HCT116 (cell line): ENCODE measurements around the gene SOD1. TPM values are rescaled to one million over a fixed set of nuclear protein-coding genes. Genes with fewer than 3 reads are reported as not detected.

ENCODE experiments used
- ATAC-seq: fragments of 200-7000 bp; cut with Tn5 transposase; 2 replicates; pipeline ENCODE4 v1.9.1; 2020; ENCODE audit warnings: mild to moderate bottlenecking, moderate library complexity
- BruUV-seq: library from RNA; stranded (reverse); fragments of 400-500 nt; replicated peaks from 2 replicates; lab custom pipeline; 2021; lab: Mats Ljungman, UMichigan
- CTCF ChIA-PET: fragments of 300-600 bp; sonication (Branson Sonifier 250); formaldehyde crosslinking; loops from one replicate; lab custom pipeline; 2021; ENCODE audit warnings: antibody characterized with exemption; lab: Charles Lee
- POLR2A ChIA-PET: fragments of 300-600, 350-600 bp; sonication (Branson Sonifier 250); formaldehyde crosslinking; loops from one replicate; lab custom pipeline; 2021; ENCODE audit warnings: antibody characterized with exemption; lab: Charles Lee
- RAD21 ChIA-PET, 2 experiments: fragments of 300-600 bp; sonication (Branson Sonifier 250); formaldehyde crosslinking; loops; one replicate each; lab custom pipeline; 2023; ENCODE audit warnings: low total read pairs in 2 of 2; ENCODE audit not compliant: uncharacterized antibody in 2 of 2, unreplicated experiment in 2 of 2, low non-redundant PET in 1 of 2; lab: Charles Lee
- DNase-seq: peaks from one replicate; pipeline ENCODE4 v3.0.0-alpha.2; 2010; ENCODE audit warnings: low read depth, low spot score
- H2AFZ ChIP-seq: fragments of 200-600 bp; shearing (Covaris generic), sonication (generic); 2 replicates; pipeline ENCODE4 v1.6.1; 2017; ENCODE audit warnings: low read depth, mixed run types, mixed read lengths, antibody characterized with exemption, low read length; ENCODE audit not compliant: poor library complexity, severe bottlenecking
- H3K27ac ChIP-seq: 2 replicates; pipeline ENCODE4 v1.5.1; 2012; ENCODE audit warnings: low read depth, low read length
- H3K27me3 ChIP-seq: fragments of 200-600 bp; sonication (generic); 2 replicates; pipeline ENCODE4 v1.6.1; 2016; ENCODE audit warnings: mixed run types, low read length, mixed read lengths; ENCODE audit not compliant: insufficient read depth
- H3K36me3 ChIP-seq, 2 experiments: fragments of 200-500 bp in 1 of 2; fragments of 200-600 bp in 1 of 2; sonication (Bioruptor generic) in 1 of 2; sonication (generic) in 1 of 2; 2 replicates each; pipeline versions ENCODE4 v1.5.1 to v1.6.1; 2014 to 2016; ENCODE audit warnings: low read length in 2 of 2, inconsistent platforms in 1 of 2, mixed read lengths in 1 of 2, mixed run types in 1 of 2; ENCODE audit not compliant: insufficient read depth in 2 of 2, control insufficient read depth in 1 of 2
- H3K4me1 ChIP-seq, 2 experiments: fragments of 200-600 bp in 1 of 2; sonication (generic) in 1 of 2; 2 replicates each; pipeline versions ENCODE4 v1.5.1 to v1.6.1; 2012 to 2017; ENCODE audit warnings: low read length in 2 of 2, inconsistent platforms in 1 of 2, mild to moderate bottlenecking in 1 of 2, mixed read lengths in 1 of 2, mixed run types in 1 of 2, moderate library complexity in 1 of 2; ENCODE audit not compliant: insufficient read depth in 2 of 2, control insufficient read depth in 1 of 2
- H3K4me2 ChIP-seq: fragments of 200-600 bp; sonication (generic); 2 replicates; pipeline ENCODE4 v1.6.1; 2017; ENCODE audit warnings: mixed run types, low read length, mixed read lengths
- H3K4me3 ChIP-seq, 2 experiments: fragments of 200-600 bp in 1 of 2; sonication (generic) in 1 of 2; replicated peaks in 1 of 2; 2 replicates each; pipeline ENCODE4 v1.5.1; 2011 to 2016; ENCODE audit warnings: low read length in 2 of 2, control low read depth in 1 of 2, low read depth in 1 of 2, mild to moderate bottlenecking in 1 of 2, mixed read lengths in 1 of 2, mixed run types in 1 of 2
- H3K79me2 ChIP-seq: fragments of 200-600 bp; sonication (generic); 2 replicates; pipeline ENCODE4 v1.6.1; 2017; ENCODE audit warnings: mild to moderate bottlenecking, mixed run types, low read length, moderate library complexity, mixed read lengths; ENCODE audit not compliant: insufficient read depth
- H3K9ac ChIP-seq: fragments of 200-600 bp; sonication (generic); 2 replicates; pipeline ENCODE4 v1.6.1; 2016; ENCODE audit warnings: low read length, mixed read lengths
- H3K9me2 ChIP-seq: fragments of 200-600 bp; sonication (generic), shearing (Covaris generic); 2 replicates; pipeline ENCODE4 v1.6.1; 2017; ENCODE audit warnings: mixed run types, mild to moderate bottlenecking, moderate library complexity; ENCODE audit not compliant: insufficient read depth
- H3K9me3 ChIP-seq, 2 experiments: fragments of 200-500 bp in 1 of 2; fragments of 200-600 bp in 1 of 2; sonication (Bioruptor generic) in 1 of 2; sonication (generic) in 1 of 2; 2 replicates each; pipeline ENCODE4 v1.6.1; 2014 to 2017; ENCODE audit warnings: low read length in 2 of 2, mixed read lengths in 2 of 2, inconsistent platforms in 1 of 2, low read depth in 1 of 2, mild to moderate bottlenecking in 1 of 2, mixed run types in 1 of 2, moderate library complexity in 1 of 2; ENCODE audit not compliant: control insufficient read depth in 1 of 2, insufficient read depth in 1 of 2
- H4K20me1 ChIP-seq: fragments of 200-600 bp; sonication (generic), shearing (Covaris generic); 2 replicates; pipeline ENCODE4 v1.6.1; 2017; ENCODE audit warnings: mixed run types, mild to moderate bottlenecking, moderate library complexity; ENCODE audit not compliant: insufficient read depth
- CBX3 ChIP-seq: IDR thresholded peaks from 2 replicates; pipeline ENCODE4 v1.6.1; 2012; ENCODE audit warnings: low read depth
- CEBPB ChIP-seq: IDR thresholded peaks from 2 replicates; pipeline ENCODE4 v1.6.1; 2012; ENCODE audit warnings: low read depth
- ELF1 ChIP-seq: IDR thresholded peaks from 2 replicates; pipeline ENCODE4 v1.6.1; 2012; ENCODE audit warnings: low read depth, borderline replicate concordance
- EZH2phosphoT487 ChIP-seq: fragments of 200-600 bp; IDR thresholded peaks from 2 replicates; pipeline ENCODE4 v1.6.1; 2018; ENCODE audit warnings: antibody characterized with exemption, borderline replicate concordance
- FOSL1 ChIP-seq: IDR thresholded peaks from 2 replicates; pipeline ENCODE4 v1.6.1; 2012; ENCODE audit warnings: low read depth
- MAX ChIP-seq: IDR thresholded peaks from 2 replicates; pipeline ENCODE4 v1.6.1; 2012
- POLR2A ChIP-seq: IDR thresholded peaks from 2 replicates; pipeline ENCODE4 v1.7.0; 2011; ENCODE audit warnings: borderline replicate concordance; ENCODE audit not compliant: insufficient read depth, insufficient read length; ENCODE audit errors: extremely low read depth
- POLR2AphosphoS5 ChIP-seq: IDR thresholded peaks from 2 replicates; pipeline ENCODE4 v1.6.1; 2011; ENCODE audit warnings: mild to moderate bottlenecking, low read depth, low read length, moderate library complexity
- RAD21 ChIP-seq: IDR thresholded peaks from 2 replicates; pipeline ENCODE4 v1.6.1; 2012; ENCODE audit warnings: low read depth, mild to moderate bottlenecking
- SIN3A ChIP-seq: IDR thresholded peaks from 2 replicates; pipeline ENCODE4 v1.6.1; 2012; ENCODE audit warnings: low read depth
- SP1 ChIP-seq: IDR thresholded peaks from 2 replicates; pipeline ENCODE4 v1.6.1; 2012; ENCODE audit warnings: low read depth
- SRF ChIP-seq: IDR thresholded peaks from 2 replicates; pipeline ENCODE4 v1.6.1; 2012; ENCODE audit warnings: low read depth
- TCF7L2 ChIP-seq: IDR thresholded peaks from 2 replicates; pipeline ENCODE4 v1.7.0; 2011; ENCODE audit warnings: borderline replicate concordance, inconsistent platforms; ENCODE audit not compliant: insufficient read depth, insufficient read length; ENCODE audit errors: extremely low read depth
- intact Hi-C: fragments of 100-400 bp; cut with micrococcal nuclease; formaldehyde crosslinking; loops from 2 replicates; pipeline ENCODE4 v1.10.0; 2022
- total RNA-seq: library from RNA; stranded (reverse); gene quantifications from one replicate; pipeline ENCODE4 v1.2.1, GENCODE V29; 2021; ENCODE audit not compliant: unreplicated experiment
- TF ChIP-seq, protein P1 (sequence below), 3 experiments: fragments of 200-600 bp in 1 of 3; sonication (generic) in 1 of 3; IDR thresholded peaks in 2 of 3; conservative IDR thresholded peaks in 1 of 3; 2 replicates each; pipeline ENCODE4 v1.5.1; 2012 to 2017; ENCODE audit warnings: low read depth in 2 of 3, low read length in 2 of 3, antibody characterized with exemption in 1 of 3, borderline replicate concordance in 1 of 3, control low read depth in 1 of 3, mild to moderate bottlenecking in 1 of 3, mixed read lengths in 1 of 3, mixed run types in 1 of 3, moderate library complexity in 1 of 3; ENCODE audit not compliant: insufficient read depth in 1 of 3
- TF ChIP-seq, protein P2 (sequence below): IDR thresholded peaks from 2 replicates; pipeline ENCODE4 v1.6.1; 2012; ENCODE audit warnings: low read depth
- TF ChIP-seq, protein P3 (sequence below): IDR thresholded peaks from 2 replicates; pipeline ENCODE4 v1.6.1; 2012

SOD1 gene
- total RNA-seq, 1 experiment from 2014 or later: 419 TPM

GRCh38 chr21:31710586-31710985 is 51.1 kb downstream of the SOD1 start:
- TF ChIP-seq EZH2phosphoT487 (no peak), SRF (no peak), ELF1 (no peak), SP1 (no peak), RAD21 (no peak), CBX3 (no peak), POLR2A (no peak), CEBPB (no peak), MAX (no peak), FOSL1 (no peak), POLR2AphosphoS5 (no peak), TCF7L2 (no peak), SIN3A (no peak)
- TF ChIP-seq, protein P1, sequence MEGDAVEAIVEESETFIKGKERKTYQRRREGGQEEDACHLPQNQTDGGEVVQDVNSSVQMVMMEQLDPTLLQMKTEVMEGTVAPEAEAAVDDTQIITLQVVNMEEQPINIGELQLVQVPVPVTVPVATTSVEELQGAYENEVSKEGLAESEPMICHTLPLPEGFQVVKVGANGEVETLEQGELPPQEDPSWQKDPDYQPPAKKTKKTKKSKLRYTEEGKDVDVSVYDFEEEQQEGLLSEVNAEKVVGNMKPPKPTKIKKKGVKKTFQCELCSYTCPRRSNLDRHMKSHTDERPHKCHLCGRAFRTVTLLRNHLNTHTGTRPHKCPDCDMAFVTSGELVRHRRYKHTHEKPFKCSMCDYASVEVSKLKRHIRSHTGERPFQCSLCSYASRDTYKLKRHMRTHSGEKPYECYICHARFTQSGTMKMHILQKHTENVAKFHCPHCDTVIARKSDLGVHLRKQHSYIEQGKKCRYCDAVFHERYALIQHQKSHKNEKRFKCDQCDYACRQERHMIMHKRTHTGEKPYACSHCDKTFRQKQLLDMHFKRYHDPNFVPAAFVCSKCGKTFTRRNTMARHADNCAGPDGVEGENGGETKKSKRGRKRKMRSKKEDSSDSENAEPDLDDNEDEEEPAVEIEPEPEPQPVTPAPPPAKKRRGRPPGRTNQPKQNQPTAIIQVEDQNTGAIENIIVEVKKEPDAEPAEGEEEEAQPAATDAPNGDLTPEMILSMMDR (IDR thresholded peaks at IDR 0.05 in 2 of 3, conservative IDR thresholded peaks at IDR 0.05 in 1 of 3; ENCODE audit: borderline replicate concordance in 1 of 3, insufficient read depth in 1 of 3, low read depth in 2 of 3, low read length in 2 of 3): no peak
- TF ChIP-seq, protein P2, sequence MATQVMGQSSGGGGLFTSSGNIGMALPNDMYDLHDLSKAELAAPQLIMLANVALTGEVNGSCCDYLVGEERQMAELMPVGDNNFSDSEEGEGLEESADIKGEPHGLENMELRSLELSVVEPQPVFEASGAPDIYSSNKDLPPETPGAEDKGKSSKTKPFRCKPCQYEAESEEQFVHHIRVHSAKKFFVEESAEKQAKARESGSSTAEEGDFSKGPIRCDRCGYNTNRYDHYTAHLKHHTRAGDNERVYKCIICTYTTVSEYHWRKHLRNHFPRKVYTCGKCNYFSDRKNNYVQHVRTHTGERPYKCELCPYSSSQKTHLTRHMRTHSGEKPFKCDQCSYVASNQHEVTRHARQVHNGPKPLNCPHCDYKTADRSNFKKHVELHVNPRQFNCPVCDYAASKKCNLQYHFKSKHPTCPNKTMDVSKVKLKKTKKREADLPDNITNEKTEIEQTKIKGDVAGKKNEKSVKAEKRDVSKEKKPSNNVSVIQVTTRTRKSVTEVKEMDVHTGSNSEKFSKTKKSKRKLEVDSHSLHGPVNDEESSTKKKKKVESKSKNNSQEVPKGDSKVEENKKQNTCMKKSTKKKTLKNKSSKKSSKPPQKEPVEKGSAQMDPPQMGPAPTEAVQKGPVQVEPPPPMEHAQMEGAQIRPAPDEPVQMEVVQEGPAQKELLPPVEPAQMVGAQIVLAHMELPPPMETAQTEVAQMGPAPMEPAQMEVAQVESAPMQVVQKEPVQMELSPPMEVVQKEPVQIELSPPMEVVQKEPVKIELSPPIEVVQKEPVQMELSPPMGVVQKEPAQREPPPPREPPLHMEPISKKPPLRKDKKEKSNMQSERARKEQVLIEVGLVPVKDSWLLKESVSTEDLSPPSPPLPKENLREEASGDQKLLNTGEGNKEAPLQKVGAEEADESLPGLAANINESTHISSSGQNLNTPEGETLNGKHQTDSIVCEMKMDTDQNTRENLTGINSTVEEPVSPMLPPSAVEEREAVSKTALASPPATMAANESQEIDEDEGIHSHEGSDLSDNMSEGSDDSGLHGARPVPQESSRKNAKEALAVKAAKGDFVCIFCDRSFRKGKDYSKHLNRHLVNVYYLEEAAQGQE: no peak
- TF ChIP-seq, protein P3, sequence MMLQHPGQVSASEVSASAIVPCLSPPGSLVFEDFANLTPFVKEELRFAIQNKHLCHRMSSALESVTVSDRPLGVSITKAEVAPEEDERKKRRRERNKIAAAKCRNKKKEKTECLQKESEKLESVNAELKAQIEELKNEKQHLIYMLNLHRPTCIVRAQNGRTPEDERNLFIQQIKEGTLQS: no peak
- Histone ChIP-seq H3K9ac (no peak overlapping the region), H4K20me1 (peaks cover 25% of the 10 kb centered on the region; the same call in 1 of the 2 replicates), H3K9me3 (no peaks in the 10 kb centered on the region), H3K4me3 (no peak overlapping the region), H3K27me3 (no peaks in the 10 kb centered on the region), H3K27ac (no peak overlapping the region), H3K79me2 (peaks cover 100% of the 10 kb centered on the region), H3K36me3 (no peaks in the 10 kb centered on the region), H3K4me1 (peaks cover 4 to 12% of the 10 kb centered on the region in 2 experiments; a peak in 2 of 4 replicates), H3K9me2 (no peaks in the 10 kb centered on the region), H3K4me2 (no peak overlapping the region), H2AFZ (no peak overlapping the region)
- intact Hi-C loops: no loop called here
- DNase-seq (no peak), ATAC-seq (no peak)
- CTCF ChIA-PET: no interaction called here
- RAD21 ChIA-PET: no interaction called here
- POLR2A ChIA-PET: no interaction called here
- no TSS peak for BruUV-seq
